Trophoblast cell (in vitro differentiated cells and primary cell): ENCODE data around the gene MAGI2.

Source experiments
- DNase-seq, 2 donors: peaks; one replicate each; pipeline ENCODE4 v3.0.0-alpha.2; 2016
- H2AFZ ChIP-seq: 2 replicates; pipeline ENCODE4 v1.6.1; 2013; ENCODE audit warnings: low read length, moderate library complexity, mild to moderate bottlenecking; ENCODE audit not compliant: insufficient read depth, poor library complexity
- H2AK5ac ChIP-seq: 2 replicates; pipeline ENCODE4 v1.6.1; 2013; ENCODE audit warnings: mild to moderate bottlenecking, low read length
- H2BK120ac ChIP-seq: 2 replicates; pipeline ENCODE4 v1.6.1; 2013; ENCODE audit warnings: low read length, mild to moderate bottlenecking, moderate library complexity; ENCODE audit not compliant: insufficient read depth, poor library complexity
- H2BK12ac ChIP-seq: 2 replicates; pipeline ENCODE4 v1.6.1; 2013; ENCODE audit warnings: mild to moderate bottlenecking, low read length, moderate library complexity
- H2BK5ac ChIP-seq: 2 replicates; pipeline ENCODE4 v1.6.1; 2013; ENCODE audit warnings: low read length, low read depth, moderate library complexity, mild to moderate bottlenecking; ENCODE audit not compliant: poor library complexity
- H3K14ac ChIP-seq: 2 replicates; pipeline ENCODE4 v1.6.1; 2013; ENCODE audit warnings: mild to moderate bottlenecking, low read length
- H3K18ac ChIP-seq: 2 replicates; pipeline ENCODE4 v1.6.1; 2013; ENCODE audit warnings: mild to moderate bottlenecking, low read length
- H3K23ac ChIP-seq: 2 replicates; pipeline ENCODE4 v1.6.1; 2013; ENCODE audit warnings: low read length
- H3K27ac ChIP-seq: 2 replicates; pipeline ENCODE4 v1.5.1; 2013; ENCODE audit warnings: low read depth, mild to moderate bottlenecking, inconsistent platforms, low read length, moderate library complexity
- H3K27me3 ChIP-seq: 2 replicates; pipeline ENCODE4 v1.6.1; 2013; ENCODE audit warnings: inconsistent platforms, mild to moderate bottlenecking, low read length, moderate library complexity; ENCODE audit not compliant: insufficient read depth
- H3K36me3 ChIP-seq, 2 experiments: 1 replicate in 1 of 2; 2 replicates in 1 of 2; pipeline ENCODE4 v1.6.1; 2013; ENCODE audit warnings: low read length in 2 of 2, mild to moderate bottlenecking in 2 of 2, moderate library complexity in 1 of 2; ENCODE audit not compliant: insufficient read depth in 2 of 2, control insufficient read depth in 1 of 2
- H3K4ac ChIP-seq: 2 replicates; pipeline ENCODE4 v1.6.1; 2013; ENCODE audit warnings: low read depth, mild to moderate bottlenecking, low read length, moderate library complexity
- H3K4me1 ChIP-seq, 2 experiments: 1 replicate in 1 of 2; 2 replicates in 1 of 2; pipeline ENCODE4 v1.6.1; 2013; ENCODE audit warnings: low read length in 2 of 2, mild to moderate bottlenecking in 2 of 2, moderate library complexity in 1 of 2; ENCODE audit not compliant: insufficient read depth in 2 of 2, control insufficient read depth in 1 of 2
- H3K4me2 ChIP-seq: 2 replicates; pipeline ENCODE4 v1.6.1; 2013; ENCODE audit warnings: inconsistent platforms, mild to moderate bottlenecking, low read length, moderate library complexity
- H3K4me3 ChIP-seq: 2 replicates; pipeline ENCODE4 v1.5.1; 2013; ENCODE audit warnings: mild to moderate bottlenecking, low read depth, low read length, inconsistent platforms
- H3K79me1 ChIP-seq: one replicate; pipeline ENCODE4 v1.6.1; 2013; ENCODE audit warnings: low read length
- H3K79me2 ChIP-seq: 2 replicates; pipeline ENCODE4 v1.6.1; 2013; ENCODE audit warnings: low read length, mild to moderate bottlenecking; ENCODE audit not compliant: control insufficient read depth, insufficient read depth, poor library complexity
- H3K9ac ChIP-seq: 2 replicates; pipeline ENCODE4 v1.6.1; 2013; ENCODE audit warnings: mild to moderate bottlenecking, low read length
- H3K9me3 ChIP-seq: 2 replicates; pipeline ENCODE4 v1.6.1; 2013; ENCODE audit warnings: low read depth, mild to moderate bottlenecking, control low read depth, inconsistent platforms, low read length; ENCODE audit not compliant: insufficient read depth
- H4K12ac ChIP-seq: 2 replicates; pipeline ENCODE4 v1.6.1; 2013; ENCODE audit warnings: low read depth, mild to moderate bottlenecking, low read length, moderate library complexity
- H4K8ac ChIP-seq: 2 replicates; pipeline ENCODE4 v1.6.1; 2013; ENCODE audit warnings: low read depth, mild to moderate bottlenecking, low read length, moderate library complexity
- H4K91ac ChIP-seq: one replicate; pipeline ENCODE4 v1.6.1; 2013; ENCODE audit warnings: low read depth, mild to moderate bottlenecking, low read length, moderate library complexity
- WGBS: extraction: QIAGEN DNeasy Blood & Tissue Kit; methylation state at CpG from one replicate; pipeline ENCODE4 v1.1.7; 2013; ENCODE audit warnings: missing lambda C conversion rate; ENCODE audit not compliant: insufficient read length, insufficient coverage; ENCODE audit errors: extremely low coverage; 5-methylcytosine and 5-hydroxymethylcytosine counted together

The MAGI2 gene

DNA sequence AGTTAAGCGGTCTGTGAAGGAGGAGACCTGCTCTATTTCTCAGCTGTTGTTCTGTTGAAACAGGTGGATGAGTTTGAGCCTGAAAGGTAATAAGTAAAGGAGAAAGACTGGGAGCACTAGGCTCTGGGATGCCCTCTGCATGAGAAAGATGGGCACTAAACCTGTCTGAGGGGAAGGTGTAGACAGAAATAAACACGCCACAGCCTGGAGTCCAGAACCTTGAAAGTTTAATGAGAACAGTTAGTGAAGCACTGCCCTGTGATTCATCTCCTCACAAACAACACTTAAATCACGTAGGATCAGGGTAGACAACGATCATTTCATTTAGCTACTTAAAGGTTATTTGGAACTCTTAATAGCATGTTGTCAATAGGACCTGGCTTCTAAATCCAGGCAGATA, 1461.8 kb downstream of the MAGI2 start:
- Histone ChIP-seq H3K18ac (no peak overlapping the region), H3K23ac (no peak overlapping the region), H4K12ac (no peak overlapping the region), H3K36me3 (no peaks in the 10 kb centered on the region), H3K27ac (no peak overlapping the region), H2BK5ac (no peak overlapping the region), H3K4me3 (no peak overlapping the region), H3K79me2 (no peaks in the 10 kb centered on the region), H2BK12ac (no peak overlapping the region), H3K27me3 (no peaks in the 10 kb centered on the region), H3K4me2 (no peak overlapping the region), H2AFZ (no peak overlapping the region), H4K91ac (no peak overlapping the region), H3K79me1 (no peaks in the 10 kb centered on the region), H3K4me1 (no peaks in the 10 kb centered on the region), H3K9ac (no peak overlapping the region), H2BK120ac (no peak overlapping the region), H3K9me3 (no peaks in the 10 kb centered on the region), H3K4ac (no peak overlapping the region), H4K8ac (no peak overlapping the region), H2AK5ac (no peak overlapping the region), H3K14ac (no peak overlapping the region)
- no peak for DNase-seq
- no CpG with 5 or more reads among the region's 4 CpGs for WGBS

GRCh38 chr7:77989981-77990566, 1463.4 kb downstream of the MAGI2 start:
- H3K4ac ChIP-seq, result no peak overlapping the region
- H3K4me1 ChIP-seq, result no peaks in the 10 kb centered on the region
- H3K79me1 ChIP-seq, result no peaks in the 10 kb centered on the region
- H3K79me2 ChIP-seq, result no peaks in the 10 kb centered on the region
- H4K91ac ChIP-seq, result no peak overlapping the region
- H2AK5ac ChIP-seq, result no peak overlapping the region
- H4K8ac ChIP-seq, result peak overlapping the region; percentile 3
- H3K27ac ChIP-seq, result no peak overlapping the region
- H2AFZ ChIP-seq, result no peak overlapping the region
- no peaks in the 10 kb centered on the region for H3K27me3 ChIP-seq
- no peak overlapping the region for H3K14ac ChIP-seq
- H2BK5ac ChIP-seq, result no peak overlapping the region
- H3K9ac ChIP-seq, result no peak overlapping the region
- no peak overlapping the region for H3K4me2 ChIP-seq
- no peaks in the 10 kb centered on the region for H3K9me3 ChIP-seq
- WGBS, result no CpG with 5 or more reads among the region's 6 CpGs
- DNase-seq, result no peak
- H2BK120ac ChIP-seq, result no peak overlapping the region
- no peak overlapping the region for H3K23ac ChIP-seq
- H3K4me3 ChIP-seq, result no peak overlapping the region
- no peaks in the 10 kb centered on the region for H3K36me3 ChIP-seq
- H3K18ac ChIP-seq, result no peak overlapping the region
- H4K12ac ChIP-seq, result no peak overlapping the region
- H2BK12ac ChIP-seq, result no peak overlapping the region

DNA sequence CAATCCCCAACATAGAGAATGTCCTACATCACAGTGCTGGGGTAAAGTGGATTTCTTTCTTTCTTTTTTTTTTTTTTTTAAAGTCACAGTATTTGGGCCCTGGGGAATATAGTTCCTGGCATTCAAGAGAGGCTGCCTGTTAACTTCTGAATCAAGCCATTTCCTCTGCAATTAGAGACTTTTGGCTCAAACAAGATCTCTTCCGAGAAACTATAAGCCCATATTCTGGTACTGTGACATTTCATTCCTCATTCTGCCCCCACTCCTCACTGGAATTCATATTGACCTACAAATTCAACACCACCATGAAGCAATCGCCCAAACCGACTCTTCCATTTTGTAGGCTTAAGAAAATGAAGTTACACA, 1467.5 kb downstream of the MAGI2 start:
- no peaks in the 10 kb centered on the region for H3K79me1 ChIP-seq
- no peak overlapping the region for H4K12ac ChIP-seq
- no peak overlapping the region for H3K18ac ChIP-seq
- H3K14ac ChIP-seq, result no peak overlapping the region
- H4K8ac ChIP-seq, result no peak overlapping the region
- no CpG with 5 or more reads among the region's 3 CpGs for WGBS
- no peak overlapping the region for H3K4me2 ChIP-seq
- H4K91ac ChIP-seq, result no peak overlapping the region
- peaks cover 3% of the 10 kb centered on the region for H3K9me3 ChIP-seq
- no peaks in the 10 kb centered on the region for H3K36me3 ChIP-seq
- peaks cover 0 to 4% of the 10 kb centered on the region in 2 experiments for H3K4me1 ChIP-seq
- no peak overlapping the region for H3K23ac ChIP-seq
- no peak overlapping the region for H2BK12ac ChIP-seq
- no peak overlapping the region for H2AFZ ChIP-seq
- no peak overlapping the region for H2BK120ac ChIP-seq
- H3K4me3 ChIP-seq, result no peak overlapping the region
- no peak for DNase-seq
- H2BK5ac ChIP-seq, result no peak overlapping the region
- H3K9ac ChIP-seq, result no peak overlapping the region
- H3K4ac ChIP-seq, result no peak overlapping the region
- no peaks in the 10 kb centered on the region for H3K27me3 ChIP-seq
- H3K27ac ChIP-seq, result no peak overlapping the region
- no peaks in the 10 kb centered on the region for H3K79me2 ChIP-seq
- no peak overlapping the region for H2AK5ac ChIP-seq

DNA sequence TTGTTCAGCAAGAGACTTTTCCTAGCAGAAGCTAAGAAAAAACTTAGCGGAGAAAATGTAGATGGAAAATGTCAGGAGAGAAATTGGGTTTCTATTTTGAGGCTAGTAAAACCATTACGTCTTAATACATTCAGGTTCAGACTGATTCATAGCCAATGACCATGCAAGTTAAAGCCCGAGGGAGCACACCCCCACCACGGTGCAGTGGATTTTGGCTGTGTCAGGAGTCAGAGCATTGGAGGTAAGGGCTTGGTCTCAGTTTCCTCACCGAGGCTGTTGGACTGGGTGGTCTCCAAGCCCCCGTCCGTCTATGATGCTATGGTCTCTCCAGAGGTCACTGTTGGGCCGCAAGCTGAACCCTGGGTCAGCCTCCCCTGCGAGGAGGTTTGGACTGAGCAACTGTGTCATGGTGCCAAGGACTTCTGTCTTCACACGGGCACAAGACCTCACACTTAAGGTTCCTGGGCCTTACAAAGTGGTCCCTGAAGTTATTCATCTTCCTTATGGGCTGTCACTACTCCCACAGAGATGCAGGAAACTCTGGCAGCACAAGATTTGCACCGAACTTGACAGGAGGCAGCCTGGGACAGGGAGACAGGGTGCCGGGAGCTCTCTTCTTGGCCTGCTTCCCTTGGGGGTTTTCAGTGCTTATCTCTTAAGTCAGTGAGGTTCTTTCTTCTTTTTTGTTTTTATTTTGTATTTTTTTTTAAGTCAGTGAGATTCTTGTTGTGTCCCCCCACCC, 1468.1 kb downstream of the MAGI2 start:
- Histone ChIP-seq H3K27ac (no peak overlapping the region), H3K18ac (no peak overlapping the region), H3K4me1 (peaks cover 0 to 4% of the 10 kb centered on the region in 2 experiments), H2BK120ac (no peak overlapping the region), H3K4ac (no peak overlapping the region), H3K9me3 (peaks cover 3% of the 10 kb centered on the region), H2AFZ (no peak overlapping the region), H2BK12ac (no peak overlapping the region), H4K8ac (no peak overlapping the region), H2BK5ac (no peak overlapping the region), H3K23ac (no peak overlapping the region), H3K14ac (no peak overlapping the region), H3K9ac (peak overlapping the region; percentile 58), H4K91ac (no peak overlapping the region), H3K27me3 (no peaks in the 10 kb centered on the region), H2AK5ac (no peak overlapping the region), H3K36me3 (no peaks in the 10 kb centered on the region), H4K12ac (no peak overlapping the region), H3K4me2 (no peak overlapping the region), H3K79me2 (no peaks in the 10 kb centered on the region), H3K4me3 (no peak overlapping the region), H3K79me1 (no peaks in the 10 kb centered on the region)
- no CpG with 5 or more reads among the region's 12 CpGs for WGBS
- no peak for DNase-seq
